Fibroblast of mammary gland (primary cell): ENCODE results near the gene PLPPR1.

Source experiments
- DNase-seq: peaks from one replicate; pipeline ENCODE4 v3.0.0-alpha.2; 2010; ENCODE audit warnings: low read depth
- H3K4me3 ChIP-seq: 2 replicates; pipeline ENCODE4 v1.5.1; 2011; ENCODE audit warnings: low read depth, mild to moderate bottlenecking, low read length, moderate library complexity; ENCODE audit not compliant: control insufficient read depth
- CTCF ChIP-seq: conservative IDR thresholded peaks from 2 replicates; pipeline ENCODE4 v1.5.1; 2011; ENCODE audit warnings: low read depth, low read length, inconsistent platforms; ENCODE audit not compliant: control insufficient read depth, insufficient read depth

Gene PLPPR1

GRCh38 chr9:101333926-101334702, 305.6 kb downstream of the PLPPR1 start:
- DNase-seq: no peak
- no peak overlapping the region for H3K4me3 ChIP-seq
- no peak for TF ChIP-seq CTCF

GRCh38 chr9:101336091-101336490, 307.6 kb downstream of the PLPPR1 start:
- H3K4me3 ChIP-seq: no peak overlapping the region
- no peak for DNase-seq
- TF ChIP-seq CTCF: no peak

- TF ChIP-seq CTCF: no peak
These were observed 308.7 kb downstream of the PLPPR1 start for GRCh38 chr9:101337237-101337636.

GRCh38 chr9:101341958-101342357, 313.4 kb downstream of the PLPPR1 start:
- DNase-seq: no peak
- TF ChIP-seq CTCF: no peak
- no peak overlapping the region for H3K4me3 ChIP-seq

More at GRCh38 chr9:101337237-101337636, 308.7 kb downstream of the PLPPR1 start:
- no peak for DNase-seq
- H3K4me3 ChIP-seq: no peak overlapping the region

- no peak for DNase-seq
- H3K4me3 ChIP-seq: no peak overlapping the region
- no peak for TF ChIP-seq CTCF
These were observed 314.1 kb downstream of the PLPPR1 start for GRCh38 chr9:101342595-101342994.

GRCh38 chr9:101350285-101350684, 321.8 kb downstream of the PLPPR1 start:
- TF ChIP-seq CTCF: no peak
- no peak overlapping the region for H3K4me3 ChIP-seq
- DNase-seq: no peak
